DOHH2 (cell line): ENCODE measurements around the gene CLCN6.

Experiments used
- H3F3A ChIP-seq: fragments of 200-600 bp; sonication (generic), shearing (Covaris generic); 2 replicates; pipeline ENCODE4 v1.6.0; 2016; ENCODE audit warnings: antibody characterized with exemption, mild to moderate bottlenecking; ENCODE audit not compliant: control insufficient read depth, insufficient read depth
- H3K27ac ChIP-seq: fragments of 200-600 bp; sonication (generic); 2 replicates; pipeline ENCODE4 v1.5.1; 2014; ENCODE audit warnings: low read depth, mild to moderate bottlenecking, low read length, moderate library complexity
- H3K27me3 ChIP-seq: fragments of 200-600 bp; sonication (generic); 2 replicates; pipeline ENCODE4 v1.6.1; 2014; ENCODE audit warnings: mild to moderate bottlenecking, low read length, mixed read lengths; ENCODE audit not compliant: control insufficient read depth
- H3K36me3 ChIP-seq: fragments of 200-600 bp; sonication (generic); 2 replicates; pipeline ENCODE4 v1.6.1; 2014; ENCODE audit warnings: mild to moderate bottlenecking, low read length, moderate library complexity, mixed read lengths; ENCODE audit not compliant: control insufficient read depth
- H3K4me1 ChIP-seq: fragments of 200-600 bp; sonication (generic); 2 replicates; pipeline ENCODE4 v1.6.1; 2014; ENCODE audit warnings: mild to moderate bottlenecking, low read length, mixed read lengths; ENCODE audit not compliant: control insufficient read depth
- H3K4me2 ChIP-seq: fragments of 200-600 bp; sonication (generic); 2 replicates; pipeline ENCODE4 v1.6.0; 2014; ENCODE audit warnings: mild to moderate bottlenecking, low read length, moderate library complexity
- H3K4me3 ChIP-seq: fragments of 200-600 bp; sonication (generic); 2 replicates; pipeline ENCODE4 v1.5.1; 2014; ENCODE audit warnings: mild to moderate bottlenecking, low read length, mixed read lengths
- H3K79me2 ChIP-seq: fragments of 200-600 bp; sonication (generic); 2 replicates; pipeline ENCODE4 v1.6.1; 2014; ENCODE audit warnings: mild to moderate bottlenecking, low read length, mixed read lengths; ENCODE audit not compliant: control insufficient read depth
- H3K9me2 ChIP-seq: fragments of 200-600 bp; sonication (generic); replicated peaks from 2 replicates; pipeline ENCODE4 v1.6.1; 2014; ENCODE audit warnings: mild to moderate bottlenecking, low read length, mixed read lengths; ENCODE audit not compliant: control insufficient read depth
- H3K9me3 ChIP-seq: fragments of 200-600 bp; sonication (generic); 2 replicates; pipeline ENCODE4 v1.6.1; 2014; ENCODE audit warnings: antibody characterized with exemption, low read length, mixed read lengths; ENCODE audit not compliant: control insufficient read depth, insufficient read depth
- H4K20me1 ChIP-seq: fragments of 200-600 bp; sonication (generic); 2 replicates; pipeline ENCODE4 v1.6.0; 2014; ENCODE audit warnings: low read depth, mild to moderate bottlenecking, antibody characterized with exemption, low read length, moderate library complexity; ENCODE audit not compliant: control insufficient read depth, insufficient read depth
- EZH2phosphoT487 ChIP-seq: fragments of 200-600 bp; sonication (generic); IDR thresholded peaks from 2 replicates; pipeline ENCODE4 v1.6.1; 2017; ENCODE audit warnings: borderline replicate concordance, mild to moderate bottlenecking, antibody characterized with exemption, low read length, moderate library complexity, mixed read lengths
- TF ChIP-seq, protein P1 (sequence below): fragments of 200-600 bp; sonication (generic); IDR thresholded peaks from one replicate; pipeline ENCODE4 v1.5.1; 2014; ENCODE audit warnings: antibody characterized with exemption, mild to moderate bottlenecking, low read depth, low read length; ENCODE audit not compliant: poor library complexity, severe bottlenecking

Gene CLCN6

GRCh38 chr1:11847667-11848372 lies 41.8 kb downstream of the CLCN6 start, which contains the start of gene NPPA:
Gene NPPA (minus strand): TSS chr1:11847783. CDS start chr1:11847684, 99 bp downstream.
- H3K36me3 ChIP-seq, result peaks cover 39% of the 10 kb centered on the region
- peak within 1 kb of the TSS; percentile 3; the same call in 1 of the 2 replicates for H3K4me3 ChIP-seq
- TF ChIP-seq, protein P1, sequence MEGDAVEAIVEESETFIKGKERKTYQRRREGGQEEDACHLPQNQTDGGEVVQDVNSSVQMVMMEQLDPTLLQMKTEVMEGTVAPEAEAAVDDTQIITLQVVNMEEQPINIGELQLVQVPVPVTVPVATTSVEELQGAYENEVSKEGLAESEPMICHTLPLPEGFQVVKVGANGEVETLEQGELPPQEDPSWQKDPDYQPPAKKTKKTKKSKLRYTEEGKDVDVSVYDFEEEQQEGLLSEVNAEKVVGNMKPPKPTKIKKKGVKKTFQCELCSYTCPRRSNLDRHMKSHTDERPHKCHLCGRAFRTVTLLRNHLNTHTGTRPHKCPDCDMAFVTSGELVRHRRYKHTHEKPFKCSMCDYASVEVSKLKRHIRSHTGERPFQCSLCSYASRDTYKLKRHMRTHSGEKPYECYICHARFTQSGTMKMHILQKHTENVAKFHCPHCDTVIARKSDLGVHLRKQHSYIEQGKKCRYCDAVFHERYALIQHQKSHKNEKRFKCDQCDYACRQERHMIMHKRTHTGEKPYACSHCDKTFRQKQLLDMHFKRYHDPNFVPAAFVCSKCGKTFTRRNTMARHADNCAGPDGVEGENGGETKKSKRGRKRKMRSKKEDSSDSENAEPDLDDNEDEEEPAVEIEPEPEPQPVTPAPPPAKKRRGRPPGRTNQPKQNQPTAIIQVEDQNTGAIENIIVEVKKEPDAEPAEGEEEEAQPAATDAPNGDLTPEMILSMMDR, result no peak
- TF ChIP-seq EZH2phosphoT487, result no peak
- no peaks in the 10 kb centered on the region; the same call in 1 of the 2 replicates for H4K20me1 ChIP-seq
- peak within 1 kb of the TSS; percentile 48 for H3K4me2 ChIP-seq
- no peaks in the 10 kb centered on the region for H3K9me3 ChIP-seq
- no peaks in the 10 kb centered on the region for H3K79me2 ChIP-seq
- peaks cover 61% of the 10 kb centered on the region for H3K4me1 ChIP-seq
- H3F3A ChIP-seq, result peaks cover 4% of the 10 kb centered on the region
- H3K27ac ChIP-seq, result no peak within 1 kb of the TSS
- no peaks in the 10 kb centered on the region for H3K9me2 ChIP-seq
- peaks cover 1% of the 10 kb centered on the region for H3K27me3 ChIP-seq

DNA sequence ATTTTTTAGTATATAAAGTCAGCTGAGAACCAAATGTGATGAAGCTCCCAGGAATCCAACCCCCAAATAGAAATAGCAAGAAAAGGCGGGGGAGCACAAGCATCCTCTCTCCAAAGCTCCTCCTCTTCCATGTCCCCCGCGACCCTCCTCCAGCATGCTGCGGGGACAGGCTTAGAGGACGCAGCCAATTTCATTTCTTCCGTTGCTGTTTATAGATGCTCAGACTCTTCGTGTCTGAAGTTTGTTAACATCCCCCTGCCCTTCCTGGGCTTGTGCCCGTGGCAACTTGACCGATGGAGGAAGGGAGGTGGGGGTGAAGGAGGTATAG lies 42.3 kb downstream of the CLCN6 start:
- H3K4me2 ChIP-seq, result peak overlapping the region; percentile 48
- peaks cover 4% of the 10 kb centered on the region for H3F3A ChIP-seq
- peaks cover 3% of the 10 kb centered on the region for H3K27me3 ChIP-seq
- H3K4me3 ChIP-seq, result peak overlapping the region; percentile 3; the same call in 1 of the 2 replicates
- no peaks in the 10 kb centered on the region for H3K79me2 ChIP-seq
- H3K36me3 ChIP-seq, result peaks cover 37% of the 10 kb centered on the region
- no peaks in the 10 kb centered on the region; the same call in 1 of the 2 replicates for H4K20me1 ChIP-seq
- no peak for TF ChIP-seq EZH2phosphoT487
- TF ChIP-seq, protein P1, result no peak
- H3K9me3 ChIP-seq, result no peaks in the 10 kb centered on the region
- peaks cover 56% of the 10 kb centered on the region for H3K4me1 ChIP-seq
- no peak overlapping the region for H3K27ac ChIP-seq
- no peaks in the 10 kb centered on the region for H3K9me2 ChIP-seq

DNA sequence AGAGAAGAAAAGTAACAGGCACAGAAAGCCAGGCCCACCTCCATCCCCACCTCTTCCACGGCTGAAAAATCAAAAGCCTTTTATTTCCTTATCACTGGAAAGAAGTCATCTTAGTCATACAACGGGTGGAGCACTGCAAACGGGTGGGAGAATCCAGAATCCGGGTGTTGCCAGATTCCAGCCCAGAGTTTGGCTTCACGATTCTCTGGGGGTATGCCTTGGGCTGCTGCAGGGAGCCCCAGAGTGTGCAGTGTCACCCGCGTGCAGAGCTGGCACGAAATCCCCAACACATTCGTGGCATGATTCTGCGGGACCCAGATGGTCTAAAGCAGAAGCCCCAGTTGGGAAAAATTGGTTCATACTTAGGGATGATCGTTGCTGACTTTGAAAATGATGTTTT lies 44.2 kb downstream of the CLCN6 start:
- Histone ChIP-seq H3K4me3 (no peak overlapping the region), H3K9me2 (no peaks in the 10 kb centered on the region), H3K36me3 (peaks cover 19% of the 10 kb centered on the region), H4K20me1 (no peaks in the 10 kb centered on the region; the same call in 1 of the 2 replicates), H3K4me2 (no peak overlapping the region), H3K4me1 (peaks cover 38% of the 10 kb centered on the region), H3K27me3 (peaks cover 6% of the 10 kb centered on the region), H3K27ac (no peak overlapping the region), H3K79me2 (no peaks in the 10 kb centered on the region), H3F3A (peaks cover 4% of the 10 kb centered on the region), H3K9me3 (no peaks in the 10 kb centered on the region)
- no peak for TF ChIP-seq EZH2phosphoT487

- Histone ChIP-seq H3K9me3 (no peaks in the 10 kb centered on the region), H3K4me3 (no peak overlapping the region), H3K4me1 (peaks cover 27% of the 10 kb centered on the region), H4K20me1 (no peaks in the 10 kb centered on the region; the same call in 1 of the 2 replicates), H3K9me2 (no peaks in the 10 kb centered on the region), H3F3A (no peaks in the 10 kb centered on the region; the same call in 1 of the 2 replicates), H3K27me3 (peaks cover 6% of the 10 kb centered on the region), H3K27ac (no peak overlapping the region), H3K36me3 (peaks cover 10% of the 10 kb centered on the region), H3K79me2 (no peaks in the 10 kb centered on the region), H3K4me2 (no peak overlapping the region)
- no peak for TF ChIP-seq EZH2phosphoT487
- TF ChIP-seq, protein P1, result no peak
Observed at GRCh38 chr1:11851180-11851579, 45.2 kb downstream of the CLCN6 start.
